Thymus (tissue), 11 donors: Measurements from ENCODE around the gene STMN3. TPM values are rescaled to one million over a fixed set of nuclear protein-coding genes. Genes with fewer than 3 reads are reported as not detected.
A peak's percentile ranks its signal among the peaks of the same experiment; 100 is the strongest.

Experiments used
- DNase-seq, 9 donors: peaks; one replicate each; pipeline ENCODE4 v3.0.0-alpha.2; 2013; ENCODE audit warnings: low spot score in 9 of 9, low read depth in 6 of 9, missing footprints in 1 of 9
- H3K27ac ChIP-seq, 2 donors: one replicate each; pipeline ENCODE4 v1.5.1; 2013; ENCODE audit warnings: control low read depth in 1 of 2, low read depth in 1 of 2, low read length in 1 of 2, mild to moderate bottlenecking in 1 of 2, moderate library complexity in 1 of 2
- H3K27me3 ChIP-seq, 2 donors: one replicate each; pipeline ENCODE4 v1.5.1; 2013; ENCODE audit warnings: low read length in 1 of 2; ENCODE audit not compliant: control insufficient read depth in 2 of 2, insufficient read depth in 1 of 2
- H3K36me3 ChIP-seq, 2 donors: one replicate each; pipeline ENCODE4 v1.5.1; 2013; ENCODE audit warnings: low read length in 1 of 2, mild to moderate bottlenecking in 1 of 2, moderate library complexity in 1 of 2; ENCODE audit not compliant: control insufficient read depth in 2 of 2, insufficient read depth in 2 of 2
- H3K4me1 ChIP-seq, 2 donors: one replicate each; pipeline ENCODE4 v1.5.1; 2013; ENCODE audit warnings: low read length in 2 of 2; ENCODE audit not compliant: control insufficient read depth in 2 of 2, insufficient read depth in 2 of 2
- H3K4me3 ChIP-seq, 2 donors: one replicate each; pipeline ENCODE4 v1.5.1; 2013; ENCODE audit warnings: low read length in 2 of 2, control low read depth in 1 of 2, mild to moderate bottlenecking in 1 of 2
- H3K9me3 ChIP-seq, 2 donors: one replicate each; pipeline ENCODE4 v1.5.1; 2013; ENCODE audit warnings: low read length in 1 of 2, mild to moderate bottlenecking in 1 of 2; ENCODE audit not compliant: control insufficient read depth in 2 of 2, insufficient read depth in 1 of 2
- WGBS: extraction: QIAGEN DNeasy Blood & Tissue Kit; methylation state at CpG from one replicate; pipeline ENCODE4 v1.1.7; 2013; 5-methylcytosine and 5-hydroxymethylcytosine counted together
- polyA plus RNA-seq: library from polyadenylated mRNA; stranded (reverse); fragments of 200-250 nt; gene quantifications from one replicate; pipeline ENCODE4 v1.2.3, GENCODE V29; 2013
- total RNA-seq: library from RNA; stranded (reverse); fragments of 120-200 nt; gene quantifications from one replicate; pipeline ENCODE4 v1.2.4, GENCODE V29; 2013
- donor health status: healthy.

Gene STMN3
- total and polyA plus RNA-seq, 2 donors, result 71.5 to 77.9 TPM

DNA sequence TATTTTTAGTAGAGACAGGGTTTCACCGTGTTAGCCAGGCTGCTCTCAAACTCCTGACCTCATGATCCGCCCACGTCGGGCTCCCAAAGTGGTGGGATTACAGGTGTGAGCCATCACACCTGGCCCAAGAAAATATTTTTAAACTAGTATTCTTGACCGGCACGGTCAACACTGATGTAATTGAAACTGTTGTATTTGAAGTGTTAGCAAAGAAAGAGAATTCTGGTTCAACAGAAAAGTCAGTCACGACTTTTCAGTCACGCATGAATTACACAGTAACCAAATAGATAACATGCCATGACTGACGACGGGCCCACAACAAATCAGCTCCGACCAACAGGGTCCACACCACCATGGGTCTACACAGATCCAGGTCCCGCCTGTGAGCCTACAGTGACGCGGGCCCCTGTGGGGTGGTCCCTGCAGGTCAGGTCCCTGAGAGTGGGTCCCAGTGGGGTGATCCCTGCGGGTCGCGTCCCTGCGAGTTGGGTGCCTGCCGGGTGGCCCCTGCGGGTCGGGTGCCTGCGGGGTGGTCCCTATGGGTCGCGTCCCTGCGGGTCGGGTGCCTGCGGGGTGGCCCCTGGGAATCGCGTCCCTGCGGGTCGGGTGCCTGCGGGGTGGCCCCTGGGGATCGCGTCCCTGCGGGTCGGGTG, 27.3 kb downstream of the STMN3 start:
- H3K9me3 ChIP-seq, result no peaks in the 10 kb centered on the region
- WGBS, result 23% methylated on average over 36 of the region's 36 CpGs
- peak in 1 of 9 donors; percentile 40 for DNase-seq
- H3K4me1 ChIP-seq, result peaks cover 14 to 19% of the 10 kb centered on the region in 2 donors
- H3K27me3 ChIP-seq, result no peaks in the 10 kb centered on the region
- peaks cover 3 to 7% of the 10 kb centered on the region in 2 donors for H3K36me3 ChIP-seq
- peak overlapping the region; percentile 66 to 96 for H3K27ac ChIP-seq
- H3K4me3 ChIP-seq, result peak overlapping the region; percentile 60 to 77

GRCh38 chr20:63624486-63624885, 28.7 kb downstream of the STMN3 start:
- H3K27me3 ChIP-seq, result no peaks in the 10 kb centered on the region
- peaks cover 3 to 14% of the 10 kb centered on the region in 2 donors for H3K36me3 ChIP-seq
- DNase-seq, result peak in 1 of 9 donors; percentile 23
- peak overlapping the region in 1 of 2 donors; percentile 5 for H3K27ac ChIP-seq
- peaks cover 14 to 19% of the 10 kb centered on the region in 2 donors for H3K4me1 ChIP-seq
- H3K9me3 ChIP-seq, result no peaks in the 10 kb centered on the region
- WGBS, result 94% methylated on average over 15 of the region's 15 CpGs
- H3K4me3 ChIP-seq, result no peak overlapping the region

GRCh38 chr20:63622732-63623131, 30.5 kb downstream of the STMN3 start:
- H3K4me1 ChIP-seq, result peaks cover 6 to 9% of the 10 kb centered on the region in 2 donors
- WGBS, result 91% methylated on average over 14 of the region's 14 CpGs
- H3K9me3 ChIP-seq, result no peaks in the 10 kb centered on the region
- no peak for DNase-seq
- H3K36me3 ChIP-seq, result peaks cover 20 to 25% of the 10 kb centered on the region in 2 donors
- no peaks in the 10 kb centered on the region for H3K27me3 ChIP-seq
- H3K4me3 ChIP-seq, result no peak overlapping the region
- H3K27ac ChIP-seq, result no peak overlapping the region

DNA sequence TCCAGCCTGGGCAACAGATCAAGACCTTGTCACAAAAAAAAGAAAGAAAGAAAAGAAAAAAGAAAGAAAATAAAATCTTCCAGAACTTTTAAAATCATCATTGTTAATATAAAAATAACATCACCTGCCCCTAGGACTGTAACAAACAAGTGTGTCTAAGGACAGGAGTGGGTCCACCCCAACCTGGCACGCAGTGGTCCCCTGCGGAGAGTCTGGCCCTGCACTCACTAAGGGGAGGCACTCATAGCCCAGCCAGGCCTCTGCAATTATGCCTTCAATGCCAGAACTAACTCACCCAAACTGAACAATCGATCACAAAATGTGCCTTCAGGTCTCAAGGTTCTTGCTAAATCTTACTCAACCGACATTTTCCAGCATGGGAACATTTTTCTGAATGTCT, 31.1 kb downstream of the STMN3 start:
- no peaks in the 10 kb centered on the region for H3K9me3 ChIP-seq
- no peak overlapping the region for H3K4me3 ChIP-seq
- WGBS, result over 99% methylated on average over 4 of the region's 4 CpGs
- no peaks in the 10 kb centered on the region for H3K27me3 ChIP-seq
- H3K36me3 ChIP-seq, result peaks cover 26 to 32% of the 10 kb centered on the region in 2 donors
- no peak for DNase-seq
- H3K4me1 ChIP-seq, result peaks cover 6 to 9% of the 10 kb centered on the region in 2 donors
- H3K27ac ChIP-seq, result no peak overlapping the region

DNA sequence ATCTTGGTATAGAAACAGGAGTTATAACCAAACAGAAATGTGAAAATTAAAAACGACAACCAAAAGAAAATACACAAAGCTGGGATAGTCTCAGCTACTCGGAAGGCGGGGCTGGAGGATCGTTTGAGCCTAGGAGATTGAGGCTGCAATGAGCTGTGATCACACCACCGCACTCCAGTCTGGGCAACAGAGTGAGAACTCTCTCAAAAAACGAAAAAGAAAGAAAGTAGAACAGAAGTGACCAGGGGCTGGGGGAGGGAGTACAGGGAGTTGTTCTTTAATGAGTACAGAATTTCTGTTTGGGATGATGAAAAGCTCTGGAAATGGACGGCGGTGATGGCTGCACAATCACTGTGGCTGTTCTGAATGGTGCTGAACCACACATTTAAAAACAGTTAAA, 32.2 kb downstream of the STMN3 start:
- 96% methylated on average over 8 of the region's 8 CpGs for WGBS
- no peaks in the 10 kb centered on the region for H3K9me3 ChIP-seq
- DNase-seq, result no peak
- H3K27me3 ChIP-seq, result no peaks in the 10 kb centered on the region
- no peak overlapping the region for H3K27ac ChIP-seq
- no peak overlapping the region for H3K4me3 ChIP-seq
- peaks cover 5 to 8% of the 10 kb centered on the region in 2 donors for H3K4me1 ChIP-seq
- H3K36me3 ChIP-seq, result peaks cover 36 to 41% of the 10 kb centered on the region in 2 donors

DNA sequence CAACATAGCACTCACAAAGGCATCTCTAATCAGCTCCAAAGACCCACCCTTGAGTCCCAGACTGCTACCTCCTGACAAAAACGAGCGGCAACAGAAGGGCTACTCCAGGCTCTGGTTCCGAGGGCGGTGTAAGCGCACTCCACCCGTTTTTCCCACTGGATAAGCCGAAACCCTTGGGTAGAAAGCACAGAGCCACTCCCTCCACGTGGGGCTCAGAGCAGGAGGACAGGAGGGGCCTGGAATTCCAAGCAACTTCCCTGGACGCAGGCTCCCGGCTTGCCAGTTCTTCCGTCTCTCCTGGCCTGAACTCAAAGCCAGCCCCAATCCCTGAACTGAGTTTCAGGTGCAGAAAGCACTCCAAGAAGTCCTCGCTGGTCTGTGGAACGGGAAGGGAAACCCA, 33.7 kb downstream of the STMN3 start:
- Histone ChIP-seq H3K4me1 (no peaks in the 10 kb centered on the region), H3K9me3 (peaks cover 0 to 5% of the 10 kb centered on the region in 2 donors), H3K36me3 (peaks cover 48 to 52% of the 10 kb centered on the region in 2 donors), H3K27ac (no peak overlapping the region), H3K4me3 (no peak overlapping the region), H3K27me3 (no peaks in the 10 kb centered on the region)
- DNase-seq, result no peak
- 92% methylated on average over 13 of the region's 13 CpGs for WGBS

DNA sequence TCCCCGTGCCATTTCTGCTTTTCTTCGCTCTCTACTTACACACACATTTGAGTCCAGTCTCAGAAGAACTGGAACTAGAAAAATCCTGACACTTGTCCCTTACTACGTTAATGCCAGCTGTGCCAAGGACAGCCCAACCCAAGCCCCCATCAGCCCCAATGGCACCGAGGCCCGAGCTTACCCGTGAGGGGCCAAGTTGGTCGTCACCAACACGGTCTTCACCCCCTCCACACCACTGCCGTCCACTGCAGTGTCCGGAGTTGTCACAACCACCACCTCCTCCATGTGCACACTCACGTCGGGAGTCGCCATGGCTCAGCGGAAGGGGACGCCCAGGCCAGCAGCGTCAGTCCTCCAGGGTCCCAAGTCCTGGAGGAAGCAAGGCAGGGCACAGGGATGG, 34.1 kb downstream of the STMN3 start:
- peaks cover 0 to 5% of the 10 kb centered on the region in 2 donors for H3K9me3 ChIP-seq
- H3K4me3 ChIP-seq, result no peak overlapping the region
- WGBS, result 98% methylated on average over 16 of the region's 16 CpGs
- peaks cover 48 to 52% of the 10 kb centered on the region in 2 donors for H3K36me3 ChIP-seq
- no peaks in the 10 kb centered on the region for H3K4me1 ChIP-seq
- no peaks in the 10 kb centered on the region for H3K27me3 ChIP-seq
- no peak for DNase-seq
- H3K27ac ChIP-seq, result no peak overlapping the region

- Histone ChIP-seq H3K36me3 (peaks cover 52% of the 10 kb centered on the region in 2 donors), H3K27ac (no peak overlapping the region), H3K4me1 (no peaks in the 10 kb centered on the region), H3K9me3 (peaks cover 0 to 5% of the 10 kb centered on the region in 2 donors), H3K4me3 (no peak overlapping the region), H3K27me3 (no peaks in the 10 kb centered on the region)
- DNase-seq, result no peak
- WGBS, result 92% methylated on average over 11 of the region's 11 CpGs
Measured at GRCh38 chr20:63618291-63618980, 34.8 kb downstream of the STMN3 start.

DNA sequence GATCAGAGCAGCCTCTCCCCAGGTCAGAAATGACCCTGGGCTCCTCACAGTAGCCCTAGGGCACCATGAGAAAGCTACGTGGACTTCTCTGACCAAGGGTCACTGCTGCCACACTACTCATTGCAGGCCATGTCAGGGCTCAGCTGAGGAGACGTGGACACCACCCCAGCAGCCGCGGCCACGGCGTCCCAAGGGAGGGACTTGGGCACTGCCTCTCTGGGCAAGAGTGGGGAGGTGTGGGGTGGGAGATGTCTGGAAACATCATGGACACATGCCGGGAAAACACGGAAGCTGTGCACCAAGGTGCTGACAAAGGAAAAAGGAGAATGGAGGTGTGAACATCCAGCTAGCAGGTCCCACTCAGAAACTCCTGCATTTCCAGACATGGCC, 35.4 kb downstream of the STMN3 start:
- Histone ChIP-seq H3K36me3 (peaks cover 52% of the 10 kb centered on the region in 2 donors), H3K27ac (no peak overlapping the region), H3K4me1 (no peaks in the 10 kb centered on the region), H3K9me3 (peaks cover 0 to 5% of the 10 kb centered on the region in 2 donors), H3K27me3 (no peaks in the 10 kb centered on the region), H3K4me3 (no peak overlapping the region)
- DNase-seq, result no peak
- WGBS, result 99% methylated on average over 8 of the region's 8 CpGs
